IMR-90 (cell line): ENCODE measurements around the gene ZNF276. TPM values are rescaled to one million over a fixed set of nuclear protein-coding genes. Genes with fewer than 3 reads are reported as not detected.

Experiments used
- ATAC-seq: fragments of 200-7000 bp; cut with Tn5 transposase; 2 replicates; pipeline ENCODE4 v1.9.1; 2020; ENCODE audit warnings: low read depth, mild to moderate bottlenecking, moderate library complexity
- BruUV-seq: library from RNA; stranded (reverse); fragments of 400-500 nt; replicated peaks from 2 replicates; lab custom pipeline; 2021; lab: Mats Ljungman, UMichigan
- CTCF ChIA-PET: fragments of 300-600 bp; formaldehyde crosslinking; extraction: SDS; loops from one replicate; lab custom pipeline; 2021; ENCODE audit warnings: antibody characterized with exemption; lab: Yijun Ruan, JAX
- POLR2A ChIA-PET: fragments of 300-600 bp; sonication (Branson Sonifier 250); formaldehyde crosslinking; loops from one replicate; lab custom pipeline; 2022; ENCODE audit warnings: antibody characterized with exemption; ENCODE audit not compliant: unreplicated experiment; lab: Charles Lee
- DNase-seq: peaks from one replicate; pipeline ENCODE4 v3.0.0; 2013
- H2AFZ ChIP-seq: replicated peaks from 2 replicates; pipeline ENCODE3; 2013; ENCODE audit warnings: low read length, mild to moderate bottlenecking; ENCODE audit not compliant: poor library complexity
- H2AK5ac ChIP-seq: 2 replicates; pipeline ENCODE4 v1.6.1; 2013; ENCODE audit warnings: low read depth, low read length, inconsistent platforms
- H2AK9ac ChIP-seq: replicated peaks from 2 replicates; pipeline ENCODE3; 2013; ENCODE audit warnings: mild to moderate bottlenecking, low read depth, low read length, moderate library complexity; ENCODE audit not compliant: poor library complexity
- H2BK120ac ChIP-seq: 2 replicates; pipeline ENCODE4 v1.6.1; 2013; ENCODE audit warnings: low read depth, low read length, inconsistent platforms
- H2BK15ac ChIP-seq: 3 replicates; pipeline ENCODE4 v1.6.1; 2013; ENCODE audit warnings: low read depth, low read length, inconsistent platforms
- H2BK20ac ChIP-seq: 2 replicates; pipeline ENCODE4 v1.6.1; 2013; ENCODE audit warnings: low read depth, mild to moderate bottlenecking, inconsistent platforms, low read length, moderate library complexity
- H2BK5ac ChIP-seq: 2 replicates; pipeline ENCODE4 v1.6.1; 2013; ENCODE audit warnings: mild to moderate bottlenecking, low read depth, low read length, inconsistent platforms; ENCODE audit not compliant: poor library complexity, severe bottlenecking
- H3K14ac ChIP-seq: replicated peaks from 2 replicates; pipeline ENCODE4 v1.6.1; 2013; ENCODE audit warnings: low read depth, low read length, inconsistent platforms
- H3K18ac ChIP-seq: 2 replicates; pipeline ENCODE4 v1.6.1; 2013; ENCODE audit warnings: low read depth, low read length, control low read depth
- H3K23ac ChIP-seq: 2 replicates; pipeline ENCODE4 v1.6.1; 2013; ENCODE audit warnings: low read depth, low read length, inconsistent platforms
- H3K27ac ChIP-seq: 2 replicates; pipeline ENCODE4 v1.5.1; 2013; ENCODE audit warnings: mild to moderate bottlenecking, control low read depth, low read length; ENCODE audit not compliant: insufficient read depth
- H3K27me3 ChIP-seq: 2 replicates; pipeline ENCODE4 v1.6.1; 2013; ENCODE audit warnings: low read length; ENCODE audit not compliant: control insufficient read depth, insufficient read depth
- H3K36me3 ChIP-seq: 2 replicates; pipeline ENCODE4 v1.6.1; 2013; ENCODE audit warnings: low read length, mixed read lengths; ENCODE audit not compliant: control insufficient read depth, insufficient read depth
- H3K4ac ChIP-seq: 2 replicates; pipeline ENCODE4 v1.6.1; 2013; ENCODE audit warnings: low read depth, low read length, inconsistent platforms
- H3K4me1 ChIP-seq: 2 replicates; pipeline ENCODE4 v1.6.1; 2013; ENCODE audit warnings: low read length, mixed read lengths; ENCODE audit not compliant: control insufficient read depth, insufficient read depth
- H3K4me2 ChIP-seq: 2 replicates; pipeline ENCODE4 v1.6.1; 2013; ENCODE audit warnings: low read depth, mild to moderate bottlenecking, control low read depth, low read length, moderate library complexity
- H3K4me3 ChIP-seq: 2 replicates; pipeline ENCODE4 v1.5.1; 2013; ENCODE audit warnings: low read depth, mild to moderate bottlenecking, control low read depth, low read length, moderate library complexity; ENCODE audit not compliant: insufficient read depth
- H3K56ac ChIP-seq: 2 replicates; pipeline ENCODE4 v1.6.1; 2013; ENCODE audit warnings: low read length, inconsistent platforms; ENCODE audit not compliant: insufficient read depth; ENCODE audit errors: extremely low read depth
- H3K79me1 ChIP-seq, 2 experiments: 2 replicates each; pipeline ENCODE4 v1.6.1; 2013; ENCODE audit warnings: low read length in 2 of 2, inconsistent platforms in 1 of 2, low read depth in 1 of 2
- H3K9ac ChIP-seq: 2 replicates; pipeline ENCODE4 v1.6.1; 2013; ENCODE audit warnings: low read depth, low read length, control low read depth
- H3K9me1 ChIP-seq: 2 replicates; pipeline ENCODE4 v1.6.1; 2013; ENCODE audit warnings: low read length, inconsistent platforms; ENCODE audit not compliant: insufficient read depth
- H3K9me3 ChIP-seq: 2 replicates; pipeline ENCODE4 v1.6.1; 2013; ENCODE audit warnings: low read length; ENCODE audit not compliant: control insufficient read depth, insufficient read depth
- H4K20me1 ChIP-seq: 2 replicates; pipeline ENCODE4 v1.6.1; 2013; ENCODE audit warnings: low read length, inconsistent platforms; ENCODE audit not compliant: insufficient read depth
- H4K5ac ChIP-seq: 2 replicates; pipeline ENCODE4 v1.6.1; 2013; ENCODE audit warnings: mild to moderate bottlenecking, low read depth, low read length, control low read depth
- H4K8ac ChIP-seq, 2 experiments: 2 replicates each; pipeline ENCODE4 v1.6.1; 2013; ENCODE audit warnings: low read depth in 2 of 2, low read length in 2 of 2, control low read depth in 1 of 2, inconsistent platforms in 1 of 2
- H4K91ac ChIP-seq: 2 replicates; pipeline ENCODE4 v1.6.1; 2013; ENCODE audit warnings: low read depth, low read length, inconsistent platforms; ENCODE audit not compliant: insufficient read depth
- CEBPB ChIP-seq: IDR thresholded peaks from 2 replicates; pipeline ENCODE4 v1.6.1; 2012; ENCODE audit warnings: low read depth, low read length, improper control_type of control experiment
- FOS ChIP-seq: fragments of 150-350 bp; IDR thresholded peaks from 2 replicates; pipeline ENCODE4 v1.6.1; 2016; ENCODE audit warnings: low read depth, low read length
- MAZ ChIP-seq: IDR thresholded peaks from 2 replicates; pipeline ENCODE4 v1.6.1; 2012; ENCODE audit warnings: low read depth, mild to moderate bottlenecking, low read length, improper control_type of control experiment, moderate library complexity, borderline replicate concordance
- MXI1 ChIP-seq: IDR thresholded peaks from 2 replicates; pipeline ENCODE4 v1.6.1; 2012; ENCODE audit warnings: low read depth, mild to moderate bottlenecking, low read length, moderate library complexity, borderline replicate concordance
- NFE2L2 ChIP-seq: fragments of 150-350 bp; IDR thresholded peaks from 2 replicates; pipeline ENCODE4 v1.6.1; 2016; ENCODE audit warnings: low read depth, mild to moderate bottlenecking, low read length
- RAD21 ChIP-seq: IDR thresholded peaks from 2 replicates; pipeline ENCODE4 v1.6.1; 2012; ENCODE audit warnings: low read length, improper control_type of control experiment
- RFX5 ChIP-seq: IDR thresholded peaks from 2 replicates; pipeline ENCODE4 v1.8.0; 2012; ENCODE audit warnings: low read depth, mild to moderate bottlenecking, low read length, moderate library complexity
- SMC3 ChIP-seq: fragments of 150-350 bp; IDR thresholded peaks from 2 replicates; pipeline ENCODE4 v1.6.1; 2016; ENCODE audit warnings: low read depth, mild to moderate bottlenecking, antibody characterized with exemption, low read length, moderate library complexity
- WGBS, 2 experiments: methylation state at CpG; one replicate each; pipeline versions ENCODE4 v1.1.5 to v1.1.7; 2013; ENCODE audit warnings: missing lambda C conversion rate in 2 of 2; ENCODE audit not compliant: insufficient read length in 1 of 2; ENCODE audit errors: extremely low coverage in 2 of 2; 5-methylcytosine and 5-hydroxymethylcytosine counted together
- dilution Hi-C: fragments of 300-500 bp; cut with HindIII; formaldehyde crosslinking; loops from one replicate; pipeline ENCODE4 v1.14.3; 2018; ENCODE audit warnings: low sequenced_read_pairs; ENCODE audit not compliant: unreplicated experiment
- in situ Hi-C: fragments of 300-500 bp; cut with MboI; formaldehyde crosslinking; loops from 3 replicates; pipeline ENCODE4 v1.14.3; 2019; ENCODE audit warnings: low sequenced_read_pairs, inconsistent platforms, mixed read lengths
- intact Hi-C: fragments of 100-400 bp; cut with micrococcal nuclease; formaldehyde crosslinking; loops from 2 replicates; pipeline ENCODE4 v1.10.0; 2022
- polyA plus RNA-seq, 3 experiments: library from polyadenylated mRNA; depleted of rRNA; stranded (reverse); fragments of >200 nt; gene quantifications; 2 replicates each; pipeline ENCODE4 v1.2.3, GENCODE V29; 2012; ENCODE audit warnings: low replicate concordance in 1 of 3
- total RNA-seq: library from RNA; depleted of rRNA; stranded (reverse); fragments of >200 nt; gene quantifications from 2 replicates; pipeline ENCODE4 v1.2.3, GENCODE V29; 2012
- TF ChIP-seq, protein P1 (sequence below): fragments of 150-350 bp; IDR thresholded peaks from 2 replicates; pipeline ENCODE4 v1.6.1; 2016; ENCODE audit warnings: low read depth, mild to moderate bottlenecking, low read length, moderate library complexity, borderline replicate concordance
- TF ChIP-seq, protein P2 (sequence below): conservative IDR thresholded peaks from 2 replicates; pipeline ENCODE4 v1.5.1; 2012; ENCODE audit warnings: mild to moderate bottlenecking, low read depth, low read length, improper control_type of control experiment

Gene ZNF276
- total and polyA plus RNA-seq, 2 of the 4 experiments (the other 2 are of a cell fraction) = 4.1 to 18.6 TPM

DNA sequence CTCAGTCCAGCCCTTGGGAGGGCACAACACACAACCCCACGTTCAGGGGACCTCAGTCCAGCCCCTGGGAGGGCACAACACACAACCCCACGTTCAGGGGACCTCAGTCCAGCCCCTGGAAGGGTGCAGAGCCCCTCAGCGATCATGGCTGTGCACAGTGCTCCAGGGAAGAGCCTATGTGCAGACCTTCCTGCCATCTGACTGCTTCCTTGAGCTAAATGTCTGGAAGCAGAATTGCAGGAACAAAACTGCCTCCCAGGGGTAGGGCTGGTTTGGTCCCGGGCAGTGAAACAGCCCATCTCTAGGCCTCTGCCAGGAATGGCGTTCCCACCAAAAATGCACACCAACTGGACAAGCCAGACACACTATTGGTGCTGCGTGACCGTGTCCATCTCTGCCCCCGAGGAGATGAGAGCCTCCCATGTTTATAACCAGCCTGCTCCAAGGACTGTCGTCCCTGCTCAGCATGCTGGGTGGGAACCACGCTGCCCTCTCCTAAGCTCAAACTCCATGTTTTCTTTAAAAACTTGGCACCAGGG lies 44.0 kb downstream of the ZNF276 start:
- Histone ChIP-seq H2AK5ac (no peak overlapping the region), H2AFZ (no peak overlapping the region), H2BK120ac (no peak overlapping the region), H2BK20ac (no peak overlapping the region), H3K56ac (no peak overlapping the region), H3K27ac (no peak overlapping the region), H2BK15ac (no peak overlapping the region), H3K36me3 (peaks cover 27% of the 10 kb centered on the region), H3K18ac (no peak overlapping the region), H3K4me1 (no peaks in the 10 kb centered on the region), H4K5ac (no peak overlapping the region), H4K8ac (no peak overlapping the region), H3K27me3 (no peaks in the 10 kb centered on the region), H3K9ac (no peak overlapping the region), H4K91ac (no peak overlapping the region), H3K4me3 (no peak overlapping the region), H4K20me1 (no peaks in the 10 kb centered on the region), H2AK9ac (no peak overlapping the region), H3K9me1 (no peaks in the 10 kb centered on the region), H3K79me1 (peaks cover 0 to 3% of the 10 kb centered on the region in 2 experiments; a peak in 1 of 4 replicates), H3K23ac (no peak overlapping the region), H2BK5ac (no peak overlapping the region), H3K4me2 (no peak overlapping the region), H3K4ac (no peak overlapping the region), H3K14ac (no peak overlapping the region), H3K9me3 (no peaks in the 10 kb centered on the region)
- TF ChIP-seq NFE2L2 (no peak), RFX5 (no peak), SMC3 (no peak), MAZ (no peak), MXI1 (no peak), CEBPB (no peak), RAD21 (no peak), FOS (no peak)
- TF ChIP-seq, protein P1, sequence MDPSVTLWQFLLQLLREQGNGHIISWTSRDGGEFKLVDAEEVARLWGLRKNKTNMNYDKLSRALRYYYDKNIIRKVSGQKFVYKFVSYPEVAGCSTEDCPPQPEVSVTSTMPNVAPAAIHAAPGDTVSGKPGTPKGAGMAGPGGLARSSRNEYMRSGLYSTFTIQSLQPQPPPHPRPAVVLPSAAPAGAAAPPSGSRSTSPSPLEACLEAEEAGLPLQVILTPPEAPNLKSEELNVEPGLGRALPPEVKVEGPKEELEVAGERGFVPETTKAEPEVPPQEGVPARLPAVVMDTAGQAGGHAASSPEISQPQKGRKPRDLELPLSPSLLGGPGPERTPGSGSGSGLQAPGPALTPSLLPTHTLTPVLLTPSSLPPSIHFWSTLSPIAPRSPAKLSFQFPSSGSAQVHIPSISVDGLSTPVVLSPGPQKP = no peak
- TF ChIP-seq, protein P2, sequence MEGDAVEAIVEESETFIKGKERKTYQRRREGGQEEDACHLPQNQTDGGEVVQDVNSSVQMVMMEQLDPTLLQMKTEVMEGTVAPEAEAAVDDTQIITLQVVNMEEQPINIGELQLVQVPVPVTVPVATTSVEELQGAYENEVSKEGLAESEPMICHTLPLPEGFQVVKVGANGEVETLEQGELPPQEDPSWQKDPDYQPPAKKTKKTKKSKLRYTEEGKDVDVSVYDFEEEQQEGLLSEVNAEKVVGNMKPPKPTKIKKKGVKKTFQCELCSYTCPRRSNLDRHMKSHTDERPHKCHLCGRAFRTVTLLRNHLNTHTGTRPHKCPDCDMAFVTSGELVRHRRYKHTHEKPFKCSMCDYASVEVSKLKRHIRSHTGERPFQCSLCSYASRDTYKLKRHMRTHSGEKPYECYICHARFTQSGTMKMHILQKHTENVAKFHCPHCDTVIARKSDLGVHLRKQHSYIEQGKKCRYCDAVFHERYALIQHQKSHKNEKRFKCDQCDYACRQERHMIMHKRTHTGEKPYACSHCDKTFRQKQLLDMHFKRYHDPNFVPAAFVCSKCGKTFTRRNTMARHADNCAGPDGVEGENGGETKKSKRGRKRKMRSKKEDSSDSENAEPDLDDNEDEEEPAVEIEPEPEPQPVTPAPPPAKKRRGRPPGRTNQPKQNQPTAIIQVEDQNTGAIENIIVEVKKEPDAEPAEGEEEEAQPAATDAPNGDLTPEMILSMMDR = no peak
- ATAC-seq (no peak), DNase-seq (no peak)
- in situ Hi-C loops = no loop called here
- ChIA-PET POLR2A (no interaction called here), CTCF (no interaction called here)
- 75% methylated on average over 2 of the region's 10 CpGs; no CpG with 5 or more reads in 1 of the 2 experiments for WGBS, 2 experiments
- no TSS peak for BruUV-seq
- dilution Hi-C loops = no loop called here
- intact Hi-C loops = no loop called here
